ENCODE results near the gene CTNNA1. TPM values are rescaled to one million over a fixed set of nuclear protein-coding genes. Genes with fewer than 3 reads are reported as not detected.

CTNNA1 gene
- total RNA-seq, 1 donor from 2014 or later, result 331 TPM

DNA sequence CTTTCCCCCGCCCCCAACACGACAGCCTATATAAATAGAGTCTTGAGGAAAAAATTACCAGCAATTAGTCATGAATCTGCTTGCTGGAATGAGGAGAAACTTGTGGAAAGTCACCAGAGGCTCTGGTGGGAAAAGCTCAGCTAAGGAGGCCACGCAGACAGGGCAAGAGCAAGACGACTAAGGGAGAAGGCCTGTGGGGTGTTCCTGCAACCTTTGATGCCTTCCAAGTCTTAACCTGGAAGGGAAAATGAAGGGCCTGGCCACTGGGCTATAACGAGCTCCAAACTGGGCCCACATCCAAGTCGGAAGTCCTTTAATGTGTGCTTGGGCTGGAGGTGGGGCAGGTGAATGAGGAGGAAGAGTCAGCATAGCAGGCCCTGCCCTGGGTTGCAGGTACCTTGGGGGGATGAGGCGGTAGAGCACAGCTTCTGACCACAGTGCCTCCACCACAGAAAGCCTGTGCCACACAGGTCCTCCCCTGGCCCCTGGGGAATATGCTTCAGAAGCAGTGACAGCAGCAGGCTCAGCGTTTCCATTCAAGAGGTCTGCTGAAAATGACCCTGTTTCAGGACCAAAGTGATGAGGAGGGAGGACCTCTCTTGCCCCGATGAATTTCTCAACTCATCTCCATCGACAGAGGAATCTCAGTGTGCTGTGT, 214.7 kb downstream of the CTNNA1 start:
- no peak for DNase-seq (ENCODE audit: low read depth)
- TF ChIP-seq, protein P1, sequence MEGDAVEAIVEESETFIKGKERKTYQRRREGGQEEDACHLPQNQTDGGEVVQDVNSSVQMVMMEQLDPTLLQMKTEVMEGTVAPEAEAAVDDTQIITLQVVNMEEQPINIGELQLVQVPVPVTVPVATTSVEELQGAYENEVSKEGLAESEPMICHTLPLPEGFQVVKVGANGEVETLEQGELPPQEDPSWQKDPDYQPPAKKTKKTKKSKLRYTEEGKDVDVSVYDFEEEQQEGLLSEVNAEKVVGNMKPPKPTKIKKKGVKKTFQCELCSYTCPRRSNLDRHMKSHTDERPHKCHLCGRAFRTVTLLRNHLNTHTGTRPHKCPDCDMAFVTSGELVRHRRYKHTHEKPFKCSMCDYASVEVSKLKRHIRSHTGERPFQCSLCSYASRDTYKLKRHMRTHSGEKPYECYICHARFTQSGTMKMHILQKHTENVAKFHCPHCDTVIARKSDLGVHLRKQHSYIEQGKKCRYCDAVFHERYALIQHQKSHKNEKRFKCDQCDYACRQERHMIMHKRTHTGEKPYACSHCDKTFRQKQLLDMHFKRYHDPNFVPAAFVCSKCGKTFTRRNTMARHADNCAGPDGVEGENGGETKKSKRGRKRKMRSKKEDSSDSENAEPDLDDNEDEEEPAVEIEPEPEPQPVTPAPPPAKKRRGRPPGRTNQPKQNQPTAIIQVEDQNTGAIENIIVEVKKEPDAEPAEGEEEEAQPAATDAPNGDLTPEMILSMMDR (conservative IDR thresholded peaks at IDR 0.05; ENCODE audit: low read depth, low read length), result no peak
- no peak overlapping the region for H3K4me3 ChIP-seq (ENCODE audit: low read depth, low read length)

DNA sequence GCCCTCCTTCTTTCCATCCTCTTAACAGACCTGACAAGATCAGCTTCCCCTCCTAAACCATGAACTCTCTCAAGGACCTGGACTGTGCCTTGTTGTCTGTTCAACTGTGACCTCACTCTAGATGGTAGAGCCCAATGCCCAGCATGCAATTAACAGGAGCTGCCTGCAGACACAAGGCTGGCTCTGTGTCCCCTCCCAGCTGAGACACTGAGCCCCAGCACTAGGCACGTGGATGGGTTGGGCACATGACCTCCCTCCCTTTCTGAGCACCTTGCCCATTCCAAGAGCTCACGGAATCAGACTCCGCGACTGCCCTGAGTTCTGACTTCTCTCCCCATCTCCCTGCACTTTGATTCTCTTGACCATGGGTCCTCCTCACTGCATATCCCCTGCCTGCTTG, 215.4 kb downstream of the CTNNA1 start:
- no peak overlapping the region for H3K4me3 ChIP-seq (ENCODE audit: low read depth, low read length)
- no peak for DNase-seq (ENCODE audit: low read depth)
- TF ChIP-seq, protein P1 (conservative IDR thresholded peaks at IDR 0.05; ENCODE audit: low read depth, low read length), result no peak

DNA sequence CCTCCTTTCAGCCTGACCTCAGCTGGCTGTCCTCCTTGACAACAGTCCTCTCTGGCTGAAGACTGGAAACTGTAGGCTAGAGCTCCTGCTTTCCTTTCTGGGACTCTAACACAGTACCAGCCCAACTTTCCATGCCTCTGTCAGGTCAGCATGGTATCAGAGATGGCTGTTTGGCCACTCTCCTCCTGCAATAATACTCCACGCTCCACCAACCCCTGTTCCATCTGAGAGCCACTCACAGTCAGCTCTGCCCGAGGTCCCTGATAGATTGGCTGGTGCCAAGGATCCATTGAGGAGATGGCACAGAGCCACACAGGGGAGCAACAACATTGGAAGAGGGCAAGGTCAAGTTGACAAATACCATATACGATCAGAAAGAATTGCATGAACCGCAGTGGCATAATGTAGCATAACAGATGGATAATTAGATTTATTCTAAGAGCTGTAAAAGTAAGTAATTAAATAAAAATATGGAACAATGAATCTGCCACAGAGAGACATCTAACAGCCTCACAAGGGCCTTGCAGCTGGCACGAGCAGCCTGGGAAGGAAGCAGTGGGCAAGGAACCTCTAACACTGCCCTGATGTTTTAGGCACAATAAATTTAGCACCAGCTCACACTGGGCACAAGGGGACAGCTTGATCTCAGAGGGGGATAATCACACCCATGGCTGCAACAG, 216.2 kb downstream of the CTNNA1 start:
- TF ChIP-seq, protein P1 (conservative IDR thresholded peaks at IDR 0.05; ENCODE audit: low read depth, low read length), result no peak

DNA sequence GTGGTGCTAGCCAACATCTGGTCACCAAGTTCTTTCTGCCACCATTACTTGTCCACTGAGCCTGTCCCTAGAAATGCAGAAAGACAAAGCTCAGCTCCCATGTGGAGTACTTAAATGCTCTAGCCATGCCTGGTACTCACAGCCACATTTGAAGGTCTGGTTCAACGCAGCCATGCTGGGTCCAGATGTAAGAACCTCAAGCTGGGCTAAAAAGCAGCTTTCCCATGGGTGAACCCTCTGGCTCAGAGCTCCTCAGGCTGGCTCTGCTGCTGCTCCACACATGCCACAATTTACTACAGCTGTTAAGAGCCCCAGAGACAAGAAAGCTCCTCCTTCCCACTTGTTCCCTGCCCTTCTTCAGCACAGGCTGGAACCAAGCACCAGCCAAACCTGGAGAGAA, 219.0 kb downstream of the CTNNA1 start:
- TF ChIP-seq, protein P1 (conservative IDR thresholded peaks at IDR 0.05; ENCODE audit: low read depth, low read length), result no peak
- DNase-seq (ENCODE audit: low read depth), result no peak
- H3K4me3 ChIP-seq (ENCODE audit: low read depth, low read length), result no peak overlapping the region

More for the DNA sequence above, 216.2 kb downstream of the CTNNA1 start:
- H3K4me3 ChIP-seq (ENCODE audit: low read depth, low read length), result no peak overlapping the region
- DNase-seq (ENCODE audit: low read depth), result no peak

DNA sequence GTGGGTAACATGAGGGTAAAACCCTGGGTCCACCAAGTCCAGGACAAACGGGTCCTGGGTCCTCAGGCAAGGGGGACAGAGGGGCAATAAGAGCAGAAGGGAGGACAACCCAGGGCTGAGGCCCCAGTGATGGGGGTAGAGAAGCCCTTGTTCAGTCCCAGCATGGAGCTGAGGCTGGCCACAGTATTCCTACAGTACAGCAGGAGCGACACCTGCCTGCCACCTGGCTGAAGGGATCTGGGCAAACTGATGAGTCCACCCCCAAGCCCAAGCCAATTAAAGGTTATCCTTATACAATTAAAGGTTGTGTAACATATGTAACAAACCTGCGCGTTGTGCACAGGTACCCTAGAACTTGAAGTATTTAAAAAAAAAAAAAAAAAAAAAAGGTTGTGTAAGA, 219.6 kb downstream of the CTNNA1 start:
- TF ChIP-seq, protein P1 (conservative IDR thresholded peaks at IDR 0.05; ENCODE audit: low read depth, low read length), result no peak
- H3K4me3 ChIP-seq (ENCODE audit: low read depth, low read length), result no peak overlapping the region
- no peak for DNase-seq (ENCODE audit: low read depth)

DNA sequence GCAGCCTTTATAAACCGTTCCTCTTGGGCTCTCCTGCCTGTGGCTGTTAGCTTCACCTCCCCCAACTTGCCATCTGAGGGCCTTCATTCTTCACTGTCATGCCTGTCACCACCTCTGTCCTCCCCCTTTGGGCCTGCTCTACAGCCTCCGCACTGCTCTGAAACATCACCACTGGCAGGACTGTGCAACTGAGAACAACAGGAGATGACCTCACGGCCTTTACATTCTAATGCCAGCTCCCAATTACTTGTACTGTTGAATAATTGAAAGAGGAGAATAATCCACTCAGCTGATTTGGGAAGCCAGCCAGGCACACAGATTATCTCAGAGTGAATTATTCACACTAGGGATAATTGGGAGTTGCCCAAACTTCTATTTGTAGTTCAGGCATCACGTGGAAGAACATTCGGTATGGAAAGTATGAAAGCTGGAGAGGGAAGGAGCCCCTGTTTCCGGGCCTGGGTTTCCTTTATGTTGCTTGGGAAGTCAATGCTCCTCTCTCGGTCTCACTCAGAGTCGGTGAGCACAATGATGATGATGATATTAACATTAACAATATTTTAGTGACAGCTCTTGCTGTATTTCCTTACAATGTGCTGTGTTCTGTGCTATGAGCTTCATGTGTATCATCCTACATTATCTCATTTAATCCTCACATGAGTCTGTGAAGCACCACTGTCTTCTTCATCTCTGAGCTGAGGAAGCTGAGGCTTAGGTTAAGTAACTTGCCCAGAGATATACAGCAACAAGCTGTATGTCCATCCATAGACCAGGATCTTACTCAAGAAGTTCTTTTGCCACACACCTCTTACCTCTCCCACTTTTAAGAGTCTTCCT, 221.2 kb downstream of the CTNNA1 start:
- TF ChIP-seq, protein P1 (conservative IDR thresholded peaks at IDR 0.05; ENCODE audit: low read depth, low read length), result no peak
- H3K4me3 ChIP-seq (ENCODE audit: low read depth, low read length), result no peak overlapping the region
- DNase-seq (ENCODE audit: low read depth), result no peak

Data from epithelial cell of proximal tubule (primary cell).